ENCODE measurements around the gene DMGDH. TPM values are rescaled to one million over a fixed set of nuclear protein-coding genes. Genes with fewer than 3 reads are reported as not detected.

Gene DMGDH
- total RNA-seq, 1 donor from 2014 or later, result 0.32 TPM

DNA sequence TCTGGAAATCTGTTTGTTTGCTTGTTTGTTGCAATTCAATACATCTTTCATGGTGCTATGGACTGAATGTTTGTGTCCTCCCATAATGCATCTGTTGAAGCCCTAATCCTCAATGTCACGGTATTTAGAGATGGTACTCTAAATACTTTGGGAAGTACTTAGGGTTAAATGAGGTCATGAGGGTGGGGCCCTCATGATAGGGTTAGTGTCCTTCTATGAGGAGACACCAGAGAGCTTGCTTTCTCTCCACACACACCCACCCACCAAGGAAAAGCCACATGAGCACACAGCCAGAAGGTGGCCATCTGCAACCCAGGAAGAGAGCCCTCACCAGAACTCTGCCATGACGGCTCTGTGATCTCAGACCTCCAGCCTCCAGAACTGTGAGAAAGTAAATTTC, 32.7 kb downstream of the DMGDH start:
- Histone ChIP-seq H3K36me3 (no peaks in the 10 kb centered on the region), H3K9ac (no peak overlapping the region), H3K4me3 (no peak overlapping the region), H3K4me2 (no peak overlapping the region), H2AFZ (replicated peaks) (no peak overlapping the region), H3K4me1 (no peaks in the 10 kb centered on the region), H3K9me3 (ENCODE audit: low read depth) (no peaks in the 10 kb centered on the region), H4K20me1 (ENCODE audit: low read depth) (no peaks in the 10 kb centered on the region), H3K27me3 (no peaks in the 10 kb centered on the region), H3K79me2 (ENCODE audit: low read depth) (no peaks in the 10 kb centered on the region), H3F3A (ENCODE audit: low read depth) (no peaks in the 10 kb centered on the region), H3K27ac (no peak overlapping the region)
- Mint-ChIP-seq H3K9me3 (no peaks in the 10 kb centered on the region), H3K27me3 (ENCODE audit: insufficient read depth, low read depth) (no peaks in the 10 kb centered on the region), H3K27ac (no peak overlapping the region), H3K4me3 (no peak overlapping the region), H3K4me1 (no peaks in the 10 kb centered on the region), H3K36me3 (no peaks in the 10 kb centered on the region)
- TF ChIP-seq, protein P1, sequence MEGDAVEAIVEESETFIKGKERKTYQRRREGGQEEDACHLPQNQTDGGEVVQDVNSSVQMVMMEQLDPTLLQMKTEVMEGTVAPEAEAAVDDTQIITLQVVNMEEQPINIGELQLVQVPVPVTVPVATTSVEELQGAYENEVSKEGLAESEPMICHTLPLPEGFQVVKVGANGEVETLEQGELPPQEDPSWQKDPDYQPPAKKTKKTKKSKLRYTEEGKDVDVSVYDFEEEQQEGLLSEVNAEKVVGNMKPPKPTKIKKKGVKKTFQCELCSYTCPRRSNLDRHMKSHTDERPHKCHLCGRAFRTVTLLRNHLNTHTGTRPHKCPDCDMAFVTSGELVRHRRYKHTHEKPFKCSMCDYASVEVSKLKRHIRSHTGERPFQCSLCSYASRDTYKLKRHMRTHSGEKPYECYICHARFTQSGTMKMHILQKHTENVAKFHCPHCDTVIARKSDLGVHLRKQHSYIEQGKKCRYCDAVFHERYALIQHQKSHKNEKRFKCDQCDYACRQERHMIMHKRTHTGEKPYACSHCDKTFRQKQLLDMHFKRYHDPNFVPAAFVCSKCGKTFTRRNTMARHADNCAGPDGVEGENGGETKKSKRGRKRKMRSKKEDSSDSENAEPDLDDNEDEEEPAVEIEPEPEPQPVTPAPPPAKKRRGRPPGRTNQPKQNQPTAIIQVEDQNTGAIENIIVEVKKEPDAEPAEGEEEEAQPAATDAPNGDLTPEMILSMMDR (IDR thresholded peaks at IDR 0.05), result no peak
- no peak for TF ChIP-seq EZH2phosphoT487 (IDR thresholded peaks at IDR 0.05)
- no peak for TF ChIP-seq EZH2 (IDR thresholded peaks at IDR 0.05)
- DNase-seq (ENCODE audit: low spot score), result no peak

DNA sequence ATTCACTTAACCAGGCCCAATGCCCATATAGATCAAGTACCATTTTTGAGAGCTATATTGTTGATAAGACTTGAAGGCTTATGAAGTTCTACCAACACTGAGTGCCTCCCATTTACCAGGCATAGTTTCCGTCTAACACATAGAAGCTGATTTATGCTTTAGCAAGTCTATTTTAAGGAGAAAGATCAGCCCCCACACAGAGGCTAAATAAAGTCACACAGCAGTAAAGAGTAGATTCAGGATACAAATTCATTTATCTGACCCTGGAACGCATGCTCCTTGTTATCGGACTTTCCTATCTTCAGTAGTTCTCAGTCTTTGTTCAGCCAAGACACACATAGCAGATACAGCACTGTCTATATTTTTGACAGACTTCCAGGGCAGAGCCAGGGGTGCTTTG, 34.2 kb downstream of the DMGDH start:
- Histone ChIP-seq H4K20me1 (ENCODE audit: low read depth) (no peaks in the 10 kb centered on the region), H2AFZ (replicated peaks) (no peak overlapping the region), H3K4me3 (no peak overlapping the region), H3K9ac (no peak overlapping the region), H3K27ac (no peak overlapping the region), H3K27me3 (no peaks in the 10 kb centered on the region), H3K4me1 (no peaks in the 10 kb centered on the region), H3K9me3 (ENCODE audit: low read depth) (no peaks in the 10 kb centered on the region), H3K4me2 (no peak overlapping the region), H3K36me3 (no peaks in the 10 kb centered on the region), H3F3A (ENCODE audit: low read depth) (no peaks in the 10 kb centered on the region), H3K79me2 (ENCODE audit: low read depth) (no peaks in the 10 kb centered on the region)
- no peaks in the 10 kb centered on the region for H3K9me3 Mint-ChIP-seq
- TF ChIP-seq EZH2phosphoT487 (IDR thresholded peaks at IDR 0.05) (no peak), EZH2 (IDR thresholded peaks at IDR 0.05) (no peak)
- TF ChIP-seq, protein P1 (IDR thresholded peaks at IDR 0.05), result no peak
- peaks cover 2% of the 10 kb centered on the region for H3K27me3 Mint-ChIP-seq (ENCODE audit: insufficient read depth, low read depth)
- H3K36me3 Mint-ChIP-seq, result no peaks in the 10 kb centered on the region
- H3K27ac Mint-ChIP-seq, result no peak overlapping the region
- H3K4me1 Mint-ChIP-seq, result peaks cover 3% of the 10 kb centered on the region
- no peak overlapping the region for H3K4me3 Mint-ChIP-seq
- no peak for DNase-seq (ENCODE audit: low spot score)

DNA sequence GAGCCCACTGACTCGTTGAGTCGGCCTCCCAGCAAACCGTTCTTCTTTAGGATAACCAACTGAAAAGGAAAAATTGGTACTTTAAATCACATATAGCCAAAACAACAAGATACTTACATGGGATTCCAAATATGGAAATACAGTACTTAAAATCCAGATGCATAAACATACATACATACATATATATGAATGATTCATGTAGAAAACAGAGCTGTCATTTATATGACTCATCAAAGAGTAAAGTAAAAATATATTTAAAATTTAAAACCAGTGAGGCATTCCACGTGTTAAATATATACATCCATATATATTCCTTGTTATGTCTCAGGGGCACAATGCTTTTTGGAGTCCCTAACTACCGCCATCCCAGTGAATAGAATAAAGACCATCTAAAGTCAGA, 36.7 kb downstream of the DMGDH start:
- Histone ChIP-seq H3F3A (ENCODE audit: low read depth) (no peaks in the 10 kb centered on the region), H3K27me3 (no peaks in the 10 kb centered on the region), H3K4me2 (no peak overlapping the region), H3K9ac (no peak overlapping the region), H3K9me3 (ENCODE audit: low read depth) (no peaks in the 10 kb centered on the region), H3K36me3 (no peaks in the 10 kb centered on the region), H3K4me3 (no peak overlapping the region), H3K27ac (no peak overlapping the region), H4K20me1 (ENCODE audit: low read depth) (no peaks in the 10 kb centered on the region), H2AFZ (replicated peaks) (no peak overlapping the region), H3K79me2 (ENCODE audit: low read depth) (no peaks in the 10 kb centered on the region), H3K4me1 (no peaks in the 10 kb centered on the region)
- Mint-ChIP-seq H3K27ac (no peak overlapping the region), H3K27me3 (ENCODE audit: insufficient read depth, low read depth) (peaks cover 3% of the 10 kb centered on the region), H3K9me3 (no peaks in the 10 kb centered on the region), H3K4me3 (no peak overlapping the region), H3K4me1 (peaks cover 3% of the 10 kb centered on the region), H3K36me3 (no peaks in the 10 kb centered on the region)
- no peak for DNase-seq (ENCODE audit: low spot score)
- TF ChIP-seq, protein P1 (IDR thresholded peaks at IDR 0.05), result no peak
- no peak for TF ChIP-seq EZH2phosphoT487 (IDR thresholded peaks at IDR 0.05)
- no peak for TF ChIP-seq EZH2 (IDR thresholded peaks at IDR 0.05)

All from neural progenitor cell (in vitro differentiated cells).